Lower leg skin (tissue), 4 donors: ENCODE data around the gene SLC17A9. TPM values are rescaled to one million over a fixed set of nuclear protein-coding genes. Genes with fewer than 3 reads are reported as not detected.

Experiments used
- DNase-seq, 2 donors: peaks; one replicate each; pipeline ENCODE4 v3.0.0-alpha.2; 2019; ENCODE audit warnings: low spot score in 2 of 2
- H3K4me3 ChIP-seq: fragments of 200-600 bp; sonication (generic); 2 replicates; pipeline ENCODE4 v1.5.1; 2017; ENCODE audit warnings: mild to moderate bottlenecking, low read depth; ENCODE audit not compliant: poor library complexity, severe bottlenecking
- POLR2A ChIP-seq, 2 donors: fragments of 450-650 bp; IDR thresholded peaks; one replicate each; pipeline ENCODE4 v1.6.1; 2016 to 2017; ENCODE audit warnings: antibody characterized with exemption in 2 of 2, mild to moderate bottlenecking in 1 of 2, moderate library complexity in 1 of 2
- WGBS, 2 donors: methylation state at CpG; one replicate each; pipeline ENCODE4 v1.1.5; 2018; 5-methylcytosine and 5-hydroxymethylcytosine counted together
- intact Hi-C: fragments of 100-400 bp; cut with DNase I; formaldehyde crosslinking; loops from one replicate; pipeline ENCODE4 v1.15.0; 2023; ENCODE audit warnings: low total_unique reads
- total RNA-seq, 4 donors: library from RNA; depleted of rRNA; stranded (reverse); fragments of >200 nt; gene quantifications; one replicate each; pipeline ENCODE4 v1.1.0, GENCODE V29; 2016
- TF ChIP-seq, protein P1 (sequence below), 3 donors: fragments of 450-650 bp; IDR thresholded peaks; one replicate each; pipeline ENCODE4 v1.5.1; 2016; ENCODE audit warnings: antibody characterized with exemption in 3 of 3, mild to moderate bottlenecking in 3 of 3, moderate library complexity in 2 of 3

The SLC17A9 gene
- total RNA-seq, 4 donors from 2014 or later = 0.46 to 1.1 (median 0.73) TPM

DNA sequence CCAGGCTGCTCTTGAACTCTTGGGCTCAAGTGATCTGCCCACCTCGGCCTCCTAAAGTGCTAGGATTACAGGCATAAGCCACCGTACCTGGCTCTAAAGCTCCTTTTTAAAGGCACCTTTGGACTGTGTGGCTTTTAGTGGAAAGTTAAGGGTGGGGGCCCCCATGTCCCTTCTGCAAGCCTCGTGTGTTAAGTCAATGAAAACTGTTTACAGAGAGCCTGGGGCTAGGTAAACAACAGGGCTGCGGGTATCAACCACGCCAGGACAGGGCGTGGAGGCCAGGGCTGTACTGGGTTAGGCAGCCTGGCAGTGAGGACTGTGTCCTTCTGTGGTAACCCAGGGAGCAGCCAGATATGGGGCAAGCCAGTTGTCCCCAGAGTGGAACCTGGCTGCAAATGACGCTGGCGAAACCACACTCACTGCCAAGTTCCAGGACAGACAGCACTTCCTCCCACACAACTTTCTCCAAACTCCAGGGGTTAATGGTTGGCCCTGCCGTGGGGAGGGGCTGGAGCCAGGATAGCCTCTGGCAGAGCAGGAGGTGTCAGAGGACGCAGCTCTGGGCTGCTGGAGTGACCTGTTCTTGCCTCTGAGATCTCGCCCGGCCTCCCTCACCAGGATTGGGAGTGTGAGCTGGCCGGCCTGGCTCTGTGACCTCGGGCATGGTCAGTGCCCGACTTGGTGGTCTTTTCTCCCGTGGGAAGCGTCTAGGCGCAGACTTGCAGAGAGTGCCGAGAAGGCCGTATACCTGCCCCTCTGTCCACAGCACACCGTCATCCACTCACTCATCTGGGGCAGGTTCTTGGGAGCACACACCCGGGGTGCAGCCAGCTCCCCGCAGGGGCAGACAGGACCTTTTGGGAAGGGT, 3.2 kb downstream of the SLC17A9 start:
- DNase-seq = no peak
- TF ChIP-seq, protein P1, sequence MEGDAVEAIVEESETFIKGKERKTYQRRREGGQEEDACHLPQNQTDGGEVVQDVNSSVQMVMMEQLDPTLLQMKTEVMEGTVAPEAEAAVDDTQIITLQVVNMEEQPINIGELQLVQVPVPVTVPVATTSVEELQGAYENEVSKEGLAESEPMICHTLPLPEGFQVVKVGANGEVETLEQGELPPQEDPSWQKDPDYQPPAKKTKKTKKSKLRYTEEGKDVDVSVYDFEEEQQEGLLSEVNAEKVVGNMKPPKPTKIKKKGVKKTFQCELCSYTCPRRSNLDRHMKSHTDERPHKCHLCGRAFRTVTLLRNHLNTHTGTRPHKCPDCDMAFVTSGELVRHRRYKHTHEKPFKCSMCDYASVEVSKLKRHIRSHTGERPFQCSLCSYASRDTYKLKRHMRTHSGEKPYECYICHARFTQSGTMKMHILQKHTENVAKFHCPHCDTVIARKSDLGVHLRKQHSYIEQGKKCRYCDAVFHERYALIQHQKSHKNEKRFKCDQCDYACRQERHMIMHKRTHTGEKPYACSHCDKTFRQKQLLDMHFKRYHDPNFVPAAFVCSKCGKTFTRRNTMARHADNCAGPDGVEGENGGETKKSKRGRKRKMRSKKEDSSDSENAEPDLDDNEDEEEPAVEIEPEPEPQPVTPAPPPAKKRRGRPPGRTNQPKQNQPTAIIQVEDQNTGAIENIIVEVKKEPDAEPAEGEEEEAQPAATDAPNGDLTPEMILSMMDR (IDR thresholded peaks at IDR 0.05) = no peak
- no peak for TF ChIP-seq POLR2A (IDR thresholded peaks at IDR 0.05)
- 83 to 84% methylated on average over 19 to 23 of the region's 23 CpGs for WGBS, 2 donors
- no peak overlapping the region for H3K4me3 ChIP-seq
- intact Hi-C loops = no loop called here

DNA sequence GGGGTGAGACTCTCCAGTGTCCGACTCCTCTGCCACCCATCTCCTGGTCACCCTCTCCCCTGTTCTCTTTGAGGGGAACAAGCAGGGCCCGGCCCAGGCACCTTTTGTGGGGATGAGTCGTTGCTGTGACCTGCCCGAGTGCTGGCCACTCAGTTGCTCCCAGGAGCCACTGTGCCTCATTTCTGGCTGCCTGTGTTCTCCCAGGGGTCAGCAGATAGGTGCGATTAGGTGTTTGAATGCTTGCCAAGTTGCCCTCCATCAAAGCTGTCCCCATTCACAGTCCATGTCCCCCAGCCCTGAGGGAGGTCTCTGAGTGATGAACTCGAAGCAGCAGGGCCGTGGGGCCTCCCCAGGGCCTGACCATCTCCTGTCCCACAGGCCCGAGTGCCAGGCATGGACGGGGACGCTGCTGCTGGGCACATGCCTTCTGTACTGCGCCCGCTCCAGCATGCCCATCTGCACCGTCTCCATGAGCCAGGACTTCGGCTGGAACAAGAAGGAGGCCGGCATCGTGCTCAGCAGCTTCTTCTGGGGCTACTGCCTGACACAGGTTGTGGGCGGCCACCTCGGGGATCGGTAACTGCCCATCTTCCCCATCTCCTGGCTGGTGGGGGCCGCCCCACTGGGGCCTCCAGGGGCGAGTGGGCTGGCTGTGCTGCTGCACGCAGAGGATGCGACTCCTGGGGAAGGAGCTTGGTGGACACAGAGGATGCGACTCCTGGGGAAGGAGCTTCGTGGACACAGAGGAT, 4.1 kb downstream of the SLC17A9 start:
- no peak for TF ChIP-seq POLR2A (IDR thresholded peaks at IDR 0.05)
- TF ChIP-seq, protein P1 (IDR thresholded peaks at IDR 0.05) = no peak
- intact Hi-C loops = no loop called here

DNA sequence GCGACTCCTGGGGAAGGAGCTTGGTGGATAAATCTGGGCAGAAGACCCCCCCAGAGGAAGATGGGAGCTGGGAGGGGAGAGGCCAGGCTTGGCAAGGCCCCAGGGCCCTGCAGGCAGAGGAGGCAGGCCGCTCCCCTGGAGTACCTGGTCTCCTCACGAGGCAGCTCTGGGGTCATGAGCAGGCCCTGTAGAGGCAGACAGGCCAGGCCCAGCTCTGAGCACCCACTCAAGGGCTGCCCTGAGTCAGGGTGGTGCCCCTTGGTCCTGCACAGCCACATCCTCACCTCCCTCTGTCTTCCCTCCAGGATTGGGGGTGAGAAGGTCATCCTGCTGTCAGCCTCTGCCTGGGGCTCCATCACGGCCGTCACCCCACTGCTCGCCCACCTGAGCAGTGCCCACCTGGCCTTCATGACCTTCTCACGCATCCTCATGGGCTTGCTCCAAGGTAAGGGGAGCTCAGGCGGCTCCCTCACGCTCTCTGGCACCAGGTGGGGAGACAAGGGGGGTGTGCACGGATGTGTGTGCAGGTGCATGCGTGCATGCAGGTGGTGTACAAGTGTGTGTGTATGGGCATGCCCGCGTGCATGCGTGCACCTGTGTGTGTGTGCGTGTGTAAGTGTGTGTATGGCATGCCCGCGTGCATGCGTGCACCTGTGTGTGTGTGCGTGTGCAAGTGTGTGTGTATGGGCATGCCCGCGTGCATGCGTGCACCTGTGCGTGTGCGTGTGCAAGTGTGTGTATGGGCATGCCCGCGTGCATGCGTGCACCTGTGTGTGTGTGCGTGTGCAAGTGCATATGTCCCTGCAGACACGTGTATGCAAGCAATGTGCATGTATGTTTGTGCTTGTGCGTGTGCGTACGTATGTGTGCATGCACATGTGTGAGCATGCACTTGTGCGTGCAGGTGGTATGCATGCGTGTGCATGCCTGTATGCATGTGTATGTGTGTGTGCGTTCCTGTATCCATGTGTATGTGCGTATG, 4.9 kb downstream of the SLC17A9 start:
- 92 to 95% methylated on average over 34 to 36 of the region's 36 CpGs for WGBS, 2 donors
- intact Hi-C loops = no loop called here
- TF ChIP-seq, protein P1 (IDR thresholded peaks at IDR 0.05) = no peak
- TF ChIP-seq POLR2A (IDR thresholded peaks at IDR 0.05) = no peak
- no peak overlapping the region for H3K4me3 ChIP-seq
- DNase-seq = no peak

More for the DNA sequence above, 4.1 kb downstream of the SLC17A9 start:
- DNase-seq = no peak
- H3K4me3 ChIP-seq = no peak overlapping the region
- WGBS, 2 donors = 81 to 90% methylated on average over 22 to 25 of the region's 25 CpGs

DNA sequence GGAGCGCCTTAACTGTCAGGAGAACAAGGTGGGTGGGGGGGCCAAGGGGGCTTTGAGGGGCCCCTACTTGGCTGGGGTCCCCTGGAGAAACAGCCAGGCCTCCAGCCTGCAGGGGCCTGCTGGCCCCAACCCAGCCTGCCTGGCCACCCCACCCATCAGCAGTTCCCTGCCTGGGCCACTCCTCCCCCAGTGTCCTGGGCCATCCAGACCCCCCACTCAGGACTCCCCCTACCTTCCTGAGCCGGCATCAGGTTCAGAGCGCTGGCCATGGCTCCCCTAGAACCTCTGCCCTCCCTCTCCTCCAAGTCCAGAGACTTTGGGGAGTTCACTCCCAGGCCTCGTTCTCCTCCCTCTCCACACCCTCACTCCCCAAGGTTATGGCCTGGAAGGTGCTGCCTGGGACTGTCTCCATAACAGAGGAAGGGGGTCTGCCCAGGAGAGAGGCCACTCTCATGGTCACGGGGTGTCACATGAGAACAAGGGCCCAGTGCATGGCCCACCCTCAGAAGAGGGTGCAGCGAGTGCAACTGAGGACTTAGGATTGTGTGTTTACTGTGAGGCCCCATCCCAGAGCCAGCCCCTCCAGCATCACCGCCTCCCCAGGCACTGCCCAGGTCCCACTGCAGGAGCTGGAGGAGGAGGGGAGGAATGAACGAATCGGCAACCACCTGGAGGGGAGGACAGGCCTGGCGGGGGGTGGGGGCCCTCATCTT, 6.0 kb downstream of the SLC17A9 start:
- no peak overlapping the region for H3K4me3 ChIP-seq
- TF ChIP-seq, protein P1 (IDR thresholded peaks at IDR 0.05) = no peak
- TF ChIP-seq POLR2A (IDR thresholded peaks at IDR 0.05) = no peak
- intact Hi-C loops = no loop called here
- DNase-seq = no peak
- 80 to 91% methylated on average over 9 to 10 of the region's 10 CpGs for WGBS, 2 donors
